AG04450 (cell line): ENCODE results near the gene SLC11A1. TPM values are rescaled to one million over a fixed set of nuclear protein-coding genes. Genes with fewer than 3 reads are reported as not detected.
A peak's percentile ranks its signal among the peaks of the same experiment; 100 is the strongest.

Source experiments
- CTCF ChIA-PET: fragments of 300-600, 350-600 bp; formaldehyde crosslinking; extraction: SDS; loops from one replicate; lab custom pipeline; 2022; ENCODE audit warnings: antibody characterized with exemption, inconsistent platforms; lab: Charles Lee
- POLR2A ChIA-PET: fragments of 350-600 bp; formaldehyde crosslinking; extraction: SDS; loops from one replicate; lab custom pipeline; 2021; ENCODE audit warnings: antibody characterized with exemption, inconsistent platforms; lab: Yijun Ruan, JAX
- DNase-seq: peaks from one replicate; pipeline ENCODE4 v3.0.0-alpha.2; 2011; ENCODE audit warnings: low read depth, low spot score
- H3K27ac ChIP-seq: one replicate; pipeline ENCODE4 v1.5.1; 2012; ENCODE audit warnings: low read depth, low read length, control low read depth
- H3K27me3 ChIP-seq: one replicate; pipeline ENCODE4 v1.6.0; 2012; ENCODE audit warnings: low read length; ENCODE audit not compliant: control insufficient read depth, insufficient read depth
- H3K4me3 ChIP-seq: 2 replicates; pipeline ENCODE4 v1.5.1; 2011; ENCODE audit warnings: mild to moderate bottlenecking, low read depth, low read length, control low read depth
- H3K9me3 ChIP-seq: 2 replicates; pipeline ENCODE4 v1.5.1; 2012; ENCODE audit warnings: low read length; ENCODE audit not compliant: control insufficient read depth, insufficient read depth
- polyA plus RNA-seq: library from polyadenylated mRNA; depleted of rRNA; stranded (reverse); fragments of >200 nt; gene quantifications from 2 replicates; pipeline ENCODE4 v1.2.3, GENCODE V29; 2011
- TF ChIP-seq, protein P1 (sequence below): IDR thresholded peaks from 2 replicates; pipeline ENCODE4 v1.5.1; 2011; ENCODE audit warnings: low read depth, low read length, control low read depth, inconsistent platforms

The SLC11A1 gene
- polyA plus RNA-seq, 1 experiment: not detected

DNA sequence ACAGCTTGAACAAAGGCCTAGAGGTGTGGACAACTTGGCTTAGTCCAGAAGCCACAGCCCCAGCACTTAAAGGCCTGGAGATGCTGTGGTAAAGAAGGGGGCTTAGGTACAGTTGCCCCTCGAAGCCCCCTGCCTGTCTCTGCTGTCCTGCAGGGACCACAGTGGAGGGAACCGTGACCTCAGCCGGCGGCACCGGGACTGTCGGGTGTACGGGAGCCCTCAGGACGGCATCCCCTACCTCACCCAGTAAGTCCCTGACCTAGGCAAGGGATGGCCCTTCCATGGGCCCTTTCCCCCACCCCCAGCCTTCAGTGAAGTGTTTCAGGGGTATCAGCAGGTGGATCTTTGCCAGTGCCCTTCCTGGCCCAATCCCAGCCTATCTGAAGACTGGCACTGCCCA, 40.7 kb upstream of the SLC11A1 start:
- Histone ChIP-seq H3K4me3 (no peak overlapping the region), H3K27me3 (no peaks in the 10 kb centered on the region), H3K9me3 (no peaks in the 10 kb centered on the region; the same call in 1 of the 2 replicates), H3K27ac (no peak overlapping the region)
- ChIA-PET POLR2A (no interaction called here), CTCF (no interaction called here)
- TF ChIP-seq, protein P1, sequence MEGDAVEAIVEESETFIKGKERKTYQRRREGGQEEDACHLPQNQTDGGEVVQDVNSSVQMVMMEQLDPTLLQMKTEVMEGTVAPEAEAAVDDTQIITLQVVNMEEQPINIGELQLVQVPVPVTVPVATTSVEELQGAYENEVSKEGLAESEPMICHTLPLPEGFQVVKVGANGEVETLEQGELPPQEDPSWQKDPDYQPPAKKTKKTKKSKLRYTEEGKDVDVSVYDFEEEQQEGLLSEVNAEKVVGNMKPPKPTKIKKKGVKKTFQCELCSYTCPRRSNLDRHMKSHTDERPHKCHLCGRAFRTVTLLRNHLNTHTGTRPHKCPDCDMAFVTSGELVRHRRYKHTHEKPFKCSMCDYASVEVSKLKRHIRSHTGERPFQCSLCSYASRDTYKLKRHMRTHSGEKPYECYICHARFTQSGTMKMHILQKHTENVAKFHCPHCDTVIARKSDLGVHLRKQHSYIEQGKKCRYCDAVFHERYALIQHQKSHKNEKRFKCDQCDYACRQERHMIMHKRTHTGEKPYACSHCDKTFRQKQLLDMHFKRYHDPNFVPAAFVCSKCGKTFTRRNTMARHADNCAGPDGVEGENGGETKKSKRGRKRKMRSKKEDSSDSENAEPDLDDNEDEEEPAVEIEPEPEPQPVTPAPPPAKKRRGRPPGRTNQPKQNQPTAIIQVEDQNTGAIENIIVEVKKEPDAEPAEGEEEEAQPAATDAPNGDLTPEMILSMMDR: no peak
- no peak for DNase-seq

DNA sequence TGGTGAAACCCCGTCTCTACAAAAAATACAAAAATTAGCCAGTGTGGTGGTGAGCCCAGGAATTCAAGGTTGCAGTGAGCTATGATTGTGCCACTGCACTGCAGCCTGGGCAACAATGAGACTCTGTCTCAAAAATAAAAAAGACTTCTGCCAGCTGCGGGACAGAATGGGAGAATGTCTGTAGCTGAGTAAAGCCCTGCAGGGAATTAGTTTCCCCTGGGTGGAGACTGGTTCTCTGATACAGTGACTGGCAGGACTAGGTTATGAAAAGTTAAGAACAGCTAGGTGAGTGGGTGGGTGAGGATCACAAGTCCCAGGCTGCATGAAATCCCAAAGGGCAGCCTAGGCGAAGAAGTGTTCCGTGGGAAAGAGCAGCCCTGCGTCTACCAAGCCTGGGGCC, 39.2 kb upstream of the SLC11A1 start:
- ChIA-PET CTCF (interaction anchor here (0.8 kb wide), 1 partner anchor 13 kb away, joined by 3 read pairs; no protein-coding TSS in a partner anchor), POLR2A (interaction anchor here (1.1 kb wide), 1 partner anchor 20 kb away, joined by 4 read pairs; no protein-coding TSS in a partner anchor)
- Histone ChIP-seq H3K27me3 (no peaks in the 10 kb centered on the region), H3K4me3 (no peak overlapping the region), H3K27ac (peak overlapping the region; percentile 21), H3K9me3 (no peaks in the 10 kb centered on the region; the same call in 1 of the 2 replicates)
- DNase-seq: no peak
- TF ChIP-seq, protein P1: no peak

DNA sequence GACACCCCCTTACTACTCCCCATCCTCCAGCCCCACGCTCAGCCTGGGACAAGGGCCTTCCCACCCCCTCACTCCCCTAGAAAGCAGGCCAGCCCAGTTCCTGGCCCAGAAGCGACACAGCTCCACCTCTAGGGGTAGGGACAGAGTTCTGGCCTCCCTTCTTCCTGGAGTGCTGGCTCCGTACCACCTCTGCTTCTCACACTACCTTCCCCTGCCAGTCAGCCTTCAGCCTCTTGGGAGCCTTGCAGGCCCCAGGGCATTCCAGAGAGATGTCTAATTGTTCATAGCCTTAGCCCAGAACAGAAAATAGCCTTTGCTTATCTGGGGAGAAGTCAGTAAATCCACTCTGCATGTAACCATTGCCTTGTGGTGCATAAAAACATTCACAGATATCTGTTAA, 38.5 kb upstream of the SLC11A1 start:
- CTCF ChIA-PET: interaction anchor here (0.5 to 0.8 kb wide), 2 partner anchors 12 to 70 kb away, joined by 3 to 13 read pairs; no protein-coding TSS in a partner anchor
- no peak for DNase-seq
- POLR2A ChIA-PET: interaction anchor here (1.1 kb wide), 1 partner anchor 21 kb away, joined by 4 read pairs; no protein-coding TSS in a partner anchor

DNA sequence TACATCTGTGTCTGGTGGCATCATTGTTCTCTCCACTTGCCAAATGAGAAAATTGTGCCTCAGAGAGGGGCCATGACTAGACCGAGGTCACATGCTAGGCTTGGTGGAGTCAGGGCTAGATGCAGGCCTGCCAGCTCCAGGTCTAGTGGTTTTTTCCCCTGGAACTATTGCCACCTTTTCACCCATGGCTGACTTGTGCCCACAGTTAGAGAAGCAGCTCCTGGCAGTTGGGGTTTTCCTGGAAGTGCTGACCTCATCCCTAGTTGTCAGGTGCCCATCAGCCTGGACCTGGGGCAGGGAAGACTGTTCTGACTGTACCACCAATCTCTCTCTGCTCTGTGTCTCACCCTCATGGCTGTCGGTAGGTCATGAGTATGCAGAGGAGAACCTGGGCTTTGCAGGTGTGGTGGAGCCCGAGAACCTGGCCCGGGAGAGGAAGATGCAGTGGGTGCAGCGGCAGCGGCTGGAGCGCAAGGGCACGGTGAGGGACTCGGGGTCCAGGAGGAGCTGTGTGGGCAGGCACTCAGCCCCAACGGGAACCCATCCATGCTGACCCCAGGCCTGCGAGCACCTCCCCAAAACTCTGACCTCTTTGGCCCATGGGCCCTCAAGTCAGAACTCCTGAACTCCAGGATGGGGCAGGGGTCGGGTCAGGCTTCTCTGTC, 37.9 kb upstream of the SLC11A1 start:
- ChIA-PET CTCF (interaction anchor here (0.5 to 1.2 kb wide), 2 partner anchors 42 to 71 kb away, joined by 4 to 13 read pairs; no protein-coding TSS in a partner anchor), POLR2A (interaction anchor here (1.1 kb wide), 1 partner anchor 21 kb away, joined by 4 read pairs; no protein-coding TSS in a partner anchor)

More for the DNA sequence above, 38.5 kb upstream of the SLC11A1 start:
- no peaks in the 10 kb centered on the region for H3K27me3 ChIP-seq
- TF ChIP-seq, protein P1: no peak
- no peaks in the 10 kb centered on the region; the same call in 1 of the 2 replicates for H3K9me3 ChIP-seq
- no peak overlapping the region for H3K27ac ChIP-seq
- H3K4me3 ChIP-seq: no peak overlapping the region

More for the DNA sequence above, 37.9 kb upstream of the SLC11A1 start:
- no peak overlapping the region for H3K27ac ChIP-seq
- no peaks in the 10 kb centered on the region; the same call in 1 of the 2 replicates for H3K9me3 ChIP-seq
- TF ChIP-seq, protein P1: no peak
- no peak for DNase-seq
- H3K4me3 ChIP-seq: no peak overlapping the region
- no peaks in the 10 kb centered on the region for H3K27me3 ChIP-seq
